ENCODE measurements around the gene KIRREL3. TPM values are rescaled to one million over a fixed set of nuclear protein-coding genes. Genes with fewer than 3 reads are reported as not detected.

The KIRREL3 gene
- total RNA-seq, 1 experiment from 2014 or later, result 0.44 TPM

DNA sequence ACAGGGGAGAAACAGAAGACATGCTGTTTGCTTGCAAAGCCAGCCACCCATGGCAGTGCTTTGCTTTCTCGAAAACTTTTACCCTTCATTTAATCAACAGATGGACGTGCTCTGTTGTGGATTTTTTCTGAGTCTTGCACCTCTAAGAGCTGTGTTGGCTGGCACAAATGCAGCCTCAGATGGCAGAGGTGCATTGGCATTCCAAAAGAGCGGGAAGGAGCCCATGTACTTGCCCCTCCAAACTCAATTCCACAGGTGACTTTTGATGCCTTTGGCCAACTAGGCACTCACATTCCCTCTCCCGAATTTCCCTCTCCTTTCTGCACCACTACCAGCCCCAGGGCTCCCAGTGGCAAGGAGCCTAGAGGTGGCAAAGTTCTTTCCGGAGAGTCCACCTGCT lies 1.2 kb downstream of the KIRREL3 start:
- ATAC-seq, result no peak
- TF ChIP-seq, protein P1, sequence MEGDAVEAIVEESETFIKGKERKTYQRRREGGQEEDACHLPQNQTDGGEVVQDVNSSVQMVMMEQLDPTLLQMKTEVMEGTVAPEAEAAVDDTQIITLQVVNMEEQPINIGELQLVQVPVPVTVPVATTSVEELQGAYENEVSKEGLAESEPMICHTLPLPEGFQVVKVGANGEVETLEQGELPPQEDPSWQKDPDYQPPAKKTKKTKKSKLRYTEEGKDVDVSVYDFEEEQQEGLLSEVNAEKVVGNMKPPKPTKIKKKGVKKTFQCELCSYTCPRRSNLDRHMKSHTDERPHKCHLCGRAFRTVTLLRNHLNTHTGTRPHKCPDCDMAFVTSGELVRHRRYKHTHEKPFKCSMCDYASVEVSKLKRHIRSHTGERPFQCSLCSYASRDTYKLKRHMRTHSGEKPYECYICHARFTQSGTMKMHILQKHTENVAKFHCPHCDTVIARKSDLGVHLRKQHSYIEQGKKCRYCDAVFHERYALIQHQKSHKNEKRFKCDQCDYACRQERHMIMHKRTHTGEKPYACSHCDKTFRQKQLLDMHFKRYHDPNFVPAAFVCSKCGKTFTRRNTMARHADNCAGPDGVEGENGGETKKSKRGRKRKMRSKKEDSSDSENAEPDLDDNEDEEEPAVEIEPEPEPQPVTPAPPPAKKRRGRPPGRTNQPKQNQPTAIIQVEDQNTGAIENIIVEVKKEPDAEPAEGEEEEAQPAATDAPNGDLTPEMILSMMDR (conservative IDR thresholded peaks at IDR 0.05; ENCODE audit: low read depth, low read length), result no peak
- no peak for TF ChIP-seq EZH2phosphoT487 (IDR thresholded peaks at IDR 0.05; ENCODE audit: borderline replicate concordance, low read length)
- TF ChIP-seq EZH2 (IDR thresholded peaks at IDR 0.05; ENCODE audit: low read length, unreplicated experiment), result no peak
- no peaks in the 10 kb centered on the region for H3K79me2 ChIP-seq (ENCODE audit: low read length)

DNA sequence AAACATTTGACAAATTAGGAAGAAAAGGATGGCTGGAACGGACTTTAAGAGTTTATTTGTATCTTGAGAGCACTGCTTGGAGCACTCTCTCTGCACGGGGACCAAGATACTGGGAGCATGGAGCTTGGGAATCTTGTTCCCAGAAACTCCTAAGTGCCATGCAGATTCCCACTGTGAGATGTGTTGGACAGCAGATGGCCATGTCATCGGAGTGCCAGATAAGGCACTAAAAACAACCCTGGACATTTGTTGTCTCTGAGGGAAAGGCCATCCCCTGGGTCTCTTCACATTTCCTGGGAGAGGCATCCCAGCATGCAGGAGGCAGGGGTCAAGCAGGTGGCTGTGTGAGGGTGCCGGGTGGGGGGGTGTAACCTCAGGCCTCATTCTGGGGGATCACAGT lies 2.9 kb downstream of the KIRREL3 start:
- no peak overlapping the region for H3K4me2 ChIP-seq (ENCODE audit: low read length)
- no peaks in the 10 kb centered on the region for H3F3A ChIP-seq (ENCODE audit: low read length, unreplicated experiment)
- H3K79me2 ChIP-seq (ENCODE audit: low read length), result no peaks in the 10 kb centered on the region
- no TSS peak for BruUV-seq (replicated peaks)
- no peak for ATAC-seq
- peaks cover 8% of the 10 kb centered on the region for H3K4me1 ChIP-seq (ENCODE audit: insufficient read depth, low read length)
- H3K9me3 ChIP-seq (ENCODE audit: low read length), result no peaks in the 10 kb centered on the region
- H3K4me3 ChIP-seq (ENCODE audit: low read length), result no peak overlapping the region
- no peaks in the 10 kb centered on the region for H3K9me2 ChIP-seq (replicated peaks; ENCODE audit: low read length)
- no peaks in the 10 kb centered on the region for H4K20me1 ChIP-seq (ENCODE audit: low read length)
- H3K9ac ChIP-seq (ENCODE audit: low read length), result no peak overlapping the region
- peaks cover 58% of the 10 kb centered on the region for H3K27me3 ChIP-seq (ENCODE audit: low read length)
- ChIA-PET CTCF (no interaction called here), POLR2A (ENCODE audit: unreplicated experiment) (no interaction called here)
- no peaks in the 10 kb centered on the region for H3K36me3 ChIP-seq (ENCODE audit: low read depth, low read length)
- no peak for DNase-seq
- H3K27ac ChIP-seq (ENCODE audit: low read length), result no peak overlapping the region
- no peak overlapping the region for H2AFZ ChIP-seq (ENCODE audit: low read length)
- TF ChIP-seq, protein P1 (conservative IDR thresholded peaks at IDR 0.05; ENCODE audit: low read depth, low read length), result no peak
- no peak for TF ChIP-seq EZH2 (IDR thresholded peaks at IDR 0.05; ENCODE audit: low read length, unreplicated experiment)
- no peak for TF ChIP-seq EZH2phosphoT487 (IDR thresholded peaks at IDR 0.05; ENCODE audit: borderline replicate concordance, low read length)
- intact Hi-C loops (cut with micrococcal nuclease), result no loop called here

More for the DNA sequence above, 1.2 kb downstream of the KIRREL3 start:
- H3K4me3 ChIP-seq (ENCODE audit: low read length), result no peak overlapping the region
- no peak overlapping the region for H2AFZ ChIP-seq (ENCODE audit: low read length)
- H3K36me3 ChIP-seq (ENCODE audit: low read depth, low read length), result no peaks in the 10 kb centered on the region
- no peaks in the 10 kb centered on the region for H4K20me1 ChIP-seq (ENCODE audit: low read length)
- no peak for DNase-seq
- no peak overlapping the region for H3K9ac ChIP-seq (ENCODE audit: low read length)
- no peaks in the 10 kb centered on the region for H3K9me2 ChIP-seq (replicated peaks; ENCODE audit: low read length)
- BruUV-seq (replicated peaks), result no TSS peak
- ChIA-PET CTCF (no interaction called here), POLR2A (ENCODE audit: unreplicated experiment) (no interaction called here)
- no peak overlapping the region for H3K4me2 ChIP-seq (ENCODE audit: low read length)
- H3K27ac ChIP-seq (ENCODE audit: low read length), result no peak overlapping the region
- H3K27me3 ChIP-seq (ENCODE audit: low read length), result peaks cover 75% of the 10 kb centered on the region
- intact Hi-C loops (cut with micrococcal nuclease), result no loop called here
- no peaks in the 10 kb centered on the region for H3F3A ChIP-seq (ENCODE audit: low read length, unreplicated experiment)
- no peaks in the 10 kb centered on the region for H3K9me3 ChIP-seq (ENCODE audit: low read length)
- no peaks in the 10 kb centered on the region for H3K4me1 ChIP-seq (ENCODE audit: insufficient read depth, low read length)

DNA sequence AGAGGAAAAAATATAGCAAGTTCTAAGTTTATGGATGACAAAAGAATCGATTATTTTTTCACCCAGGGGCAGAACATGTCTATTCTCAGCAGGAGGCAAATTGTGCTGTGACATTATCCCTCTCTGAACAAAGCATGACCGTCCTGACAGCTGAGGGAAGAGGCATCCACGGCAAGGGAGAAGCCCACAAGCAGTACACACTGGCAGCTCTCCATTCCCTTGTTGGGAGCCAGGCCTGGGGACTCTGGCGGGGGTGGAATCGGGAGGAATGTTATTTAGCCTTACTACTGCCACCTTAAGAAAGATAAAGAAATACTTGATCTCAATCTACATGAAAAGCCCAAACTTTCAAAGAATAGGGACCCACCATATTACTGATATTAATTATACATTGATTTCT lies 3.4 kb downstream of the KIRREL3 start:
- CTCF ChIA-PET, result no interaction called here

More for the DNA sequence above, 3.4 kb downstream of the KIRREL3 start:
- H3F3A ChIP-seq (ENCODE audit: low read length, unreplicated experiment), result no peaks in the 10 kb centered on the region
- no TSS peak for BruUV-seq (replicated peaks)
- TF ChIP-seq EZH2phosphoT487 (IDR thresholded peaks at IDR 0.05; ENCODE audit: borderline replicate concordance, low read length) (no peak), EZH2 (IDR thresholded peaks at IDR 0.05; ENCODE audit: low read length, unreplicated experiment) (no peak)
- TF ChIP-seq, protein P1 (conservative IDR thresholded peaks at IDR 0.05; ENCODE audit: low read depth, low read length), result no peak
- H3K79me2 ChIP-seq (ENCODE audit: low read length), result no peaks in the 10 kb centered on the region
- H3K9ac ChIP-seq (ENCODE audit: low read length), result no peak overlapping the region
- no peak overlapping the region for H3K27ac ChIP-seq (ENCODE audit: low read length)
- ATAC-seq (no peak), DNase-seq (no peak)
- H3K4me3 ChIP-seq (ENCODE audit: low read length), result no peak overlapping the region
- no peaks in the 10 kb centered on the region for H3K9me3 ChIP-seq (ENCODE audit: low read length)
- H3K4me1 ChIP-seq (ENCODE audit: insufficient read depth, low read length), result peaks cover 13% of the 10 kb centered on the region
- no peaks in the 10 kb centered on the region for H4K20me1 ChIP-seq (ENCODE audit: low read length)
- no peak overlapping the region for H2AFZ ChIP-seq (ENCODE audit: low read length)
- H3K27me3 ChIP-seq (ENCODE audit: low read length), result peaks cover 53% of the 10 kb centered on the region
- no peak overlapping the region for H3K4me2 ChIP-seq (ENCODE audit: low read length)
- POLR2A ChIA-PET (ENCODE audit: unreplicated experiment), result no interaction called here
- H3K36me3 ChIP-seq (ENCODE audit: low read depth, low read length), result no peaks in the 10 kb centered on the region
- intact Hi-C loops (cut with micrococcal nuclease), result no loop called here
- H3K9me2 ChIP-seq (replicated peaks; ENCODE audit: low read length), result no peaks in the 10 kb centered on the region

All from PC-3 (cell line).